ENCODE data around the gene CDO1. TPM values are rescaled to one million over a fixed set of nuclear protein-coding genes. Genes with fewer than 3 reads are reported as not detected.

Gene CDO1
- total and polyA plus RNA-seq, 2 of the 8 experiments (the other 6 are each of a cell fraction or from before 2014, with no cell fraction given) = 26.1 to 29.5 TPM

DNA sequence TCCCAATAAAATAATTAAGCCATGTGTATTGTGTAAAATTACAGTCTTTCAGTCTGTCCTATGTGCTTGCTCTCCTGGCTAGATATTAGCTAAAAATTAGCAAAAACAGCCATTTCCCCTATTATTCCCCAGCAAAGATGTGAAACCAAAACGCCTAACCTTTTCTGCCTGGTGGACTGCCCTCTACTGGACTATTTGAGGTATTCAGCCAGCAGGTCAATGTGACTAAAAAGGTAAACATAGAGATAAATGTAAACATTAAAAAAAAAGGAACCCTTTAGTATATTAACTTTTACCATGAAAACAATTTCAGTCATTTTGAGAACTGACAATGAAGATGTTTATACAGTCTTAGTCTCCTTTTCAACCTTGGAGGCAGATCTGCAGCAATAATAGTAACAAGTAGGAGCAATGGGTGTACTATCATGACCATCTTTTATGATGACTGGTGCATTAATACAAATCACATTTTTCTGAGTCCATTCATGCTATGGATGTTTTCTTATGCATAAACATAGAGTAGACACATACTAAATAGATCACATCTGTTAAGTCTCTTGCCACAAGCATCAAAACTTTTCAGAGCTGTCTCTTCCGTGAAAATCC is 14.8 kb upstream of the CDO1 start:
- Histone ChIP-seq H3K27ac (ENCODE audit: low read depth, low read length) (no peak overlapping the region), H3K79me1 (ENCODE audit: low read depth, low read length) (no peaks in the 10 kb centered on the region), H2BK12ac (ENCODE audit: low read depth, low read length) (no peak overlapping the region), H3K9me3 (ENCODE audit: insufficient read depth in 2 of 2, low read depth in 1 of 2, low read length in 1 of 2) (peaks cover 0 to under 1% of the 10 kb centered on the region in 2 experiments; a peak in 1 of 4 replicates), H3K4ac (replicated peaks; ENCODE audit: insufficient read length, low read depth, low read length) (no peak overlapping the region), H3K4me2 (ENCODE audit: insufficient read depth in 1 of 2, low read depth in 2 of 2, low read length in 2 of 2) (no peak overlapping the region), H3K9ac (replicated peaks in 1 of 4; ENCODE audit: extremely low read depth in 1 of 4, low read depth in 3 of 4, low read length in 3 of 4) (no peak overlapping the region), H4K91ac (replicated peaks; ENCODE audit: insufficient read length, low read length) (no peak overlapping the region), H2BK120ac (replicated peaks; ENCODE audit: low read depth, low read length) (no peak overlapping the region), H4K8ac (ENCODE audit: extremely low read depth, insufficient read depth, low read length) (no peak overlapping the region), H2BK15ac (ENCODE audit: low read length) (no peak overlapping the region), H3K4me3 (ENCODE audit: extremely low read depth in 1 of 4, insufficient read depth in 2 of 4, low read depth in 3 of 4, low read length in 4 of 4) (no peak overlapping the region), H2BK20ac (ENCODE audit: low read length) (no peak overlapping the region), H3K18ac (ENCODE audit: extremely low read depth, low read length) (no peak overlapping the region), H2AK5ac (ENCODE audit: low read depth, low read length) (no peak overlapping the region), H3K23me2 (ENCODE audit: low read depth, low read length) (no peaks in the 10 kb centered on the region), H3K14ac (ENCODE audit: insufficient read length) (no peak overlapping the region), H3K79me2 (ENCODE audit: control insufficient read depth in 1 of 2, insufficient read depth in 2 of 2, low read length in 2 of 2) (no peaks in the 10 kb centered on the region), H3K27me3 (replicated peaks in 1 of 4; ENCODE audit: control insufficient read depth in 3 of 4, extremely low read depth in 1 of 4, insufficient read depth in 3 of 4, low read length in 3 of 4) (no peaks in the 10 kb centered on the region), H3K23ac (ENCODE audit: insufficient read length) (no peak overlapping the region), H2AFZ (ENCODE audit: low read length) (no peak overlapping the region), H4K5ac (ENCODE audit: insufficient read length, low read depth, low read length) (no peak overlapping the region), H4K20me1 (replicated peaks in 1 of 2; ENCODE audit: control insufficient read depth in 1 of 2, insufficient read depth in 2 of 2, low read length in 2 of 2) (peaks cover 0 to 2% of the 10 kb centered on the region in 2 experiments), H3K36me3 (ENCODE audit: control insufficient read depth in 2 of 4, insufficient read depth in 4 of 4, low read length in 3 of 4) (peaks cover 2 to 33% (median 25%) of the 10 kb centered on the region in 4 experiments; a peak in 6 of 8 replicates), H3K56ac (replicated peaks; ENCODE audit: insufficient read length, low read depth, low read length) (no peak overlapping the region), H2BK5ac (ENCODE audit: low read depth, low read length) (no peak overlapping the region), H3K4me1 (replicated peaks in 1 of 4; ENCODE audit: control insufficient read depth in 3 of 4, insufficient read depth in 4 of 4, low read length in 3 of 4) (no peaks in the 10 kb centered on the region)
- ChIA-PET POLR2A (ENCODE audit: partially characterized antibody) (interaction anchor here (1.0 to 1.3 kb wide), 3 partner anchors 11 to 255 kb away, joined by 3 read pairs; no protein-coding TSS in a partner anchor), CTCF (ENCODE audit: partially characterized antibody) (interaction anchor here (0.6 to 1.8 kb wide), 12 partner anchors 9 to 210 kb away, joined by 3 to 12 read pairs (median 4); partner anchors contain the start of genes ATG12 and CDO1)
- 62% methylated on average over 2 of the region's 2 CpGs; no CpG with 5 or more reads in 1 of the 2 experiments for WGBS, 2 experiments (ENCODE audit: extremely low coverage in 1 of 2, insufficient coverage in 1 of 2, insufficient read length in 1 of 2, insufficient replicate concordance in 2 of 2, low coverage in 1 of 2, low lambda C conversion rate in 2 of 2, missing lambda C conversion rate in 1 of 2)
- TF ChIP-seq, protein P1, sequence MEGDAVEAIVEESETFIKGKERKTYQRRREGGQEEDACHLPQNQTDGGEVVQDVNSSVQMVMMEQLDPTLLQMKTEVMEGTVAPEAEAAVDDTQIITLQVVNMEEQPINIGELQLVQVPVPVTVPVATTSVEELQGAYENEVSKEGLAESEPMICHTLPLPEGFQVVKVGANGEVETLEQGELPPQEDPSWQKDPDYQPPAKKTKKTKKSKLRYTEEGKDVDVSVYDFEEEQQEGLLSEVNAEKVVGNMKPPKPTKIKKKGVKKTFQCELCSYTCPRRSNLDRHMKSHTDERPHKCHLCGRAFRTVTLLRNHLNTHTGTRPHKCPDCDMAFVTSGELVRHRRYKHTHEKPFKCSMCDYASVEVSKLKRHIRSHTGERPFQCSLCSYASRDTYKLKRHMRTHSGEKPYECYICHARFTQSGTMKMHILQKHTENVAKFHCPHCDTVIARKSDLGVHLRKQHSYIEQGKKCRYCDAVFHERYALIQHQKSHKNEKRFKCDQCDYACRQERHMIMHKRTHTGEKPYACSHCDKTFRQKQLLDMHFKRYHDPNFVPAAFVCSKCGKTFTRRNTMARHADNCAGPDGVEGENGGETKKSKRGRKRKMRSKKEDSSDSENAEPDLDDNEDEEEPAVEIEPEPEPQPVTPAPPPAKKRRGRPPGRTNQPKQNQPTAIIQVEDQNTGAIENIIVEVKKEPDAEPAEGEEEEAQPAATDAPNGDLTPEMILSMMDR (IDR thresholded peaks at IDR 0.05; ENCODE audit: control extremely low read depth in 1 of 3, insufficient read depth in 1 of 3, low read depth in 1 of 3, low read length in 3 of 3) = peak in 2 of 3 experiments; percentile 63 to 71; a peak in 3 of 4 replicates
- TF ChIP-seq CHD1 (IDR thresholded peaks at IDR 0.05; ENCODE audit: low read depth, low read length) (no peak), RAD21 (IDR thresholded peaks at IDR 0.05 in 1 of 2, conservative IDR thresholded peaks at IDR 0.05 in 1 of 2; ENCODE audit: low read depth in 2 of 2, low read length in 2 of 2) (peak; percentile 65 to 75)
- DNase-seq (ENCODE audit: low read depth in 1 of 2, low spot score in 2 of 2) (no peak), FAIRE-seq (peak; percentile 69)
